PC-3 (cell line): ENCODE measurements around the gene PHC2.

Experiments
- EZH2 ChIP-seq: fragments of 300-600 bp; sonication (generic); IDR thresholded peaks from one replicate; pipeline ENCODE4 v1.6.1; 2017; ENCODE audit warnings: antibody characterized with exemption, mild to moderate bottlenecking, low read length; ENCODE audit not compliant: unreplicated experiment
- TF ChIP-seq, protein P1 (sequence below): fragments of 300-600 bp; sonication (generic); conservative IDR thresholded peaks from 2 replicates; pipeline ENCODE4 v1.5.1; 2017; ENCODE audit warnings: antibody characterized with exemption, low read depth, mild to moderate bottlenecking, low read length

DNA sequence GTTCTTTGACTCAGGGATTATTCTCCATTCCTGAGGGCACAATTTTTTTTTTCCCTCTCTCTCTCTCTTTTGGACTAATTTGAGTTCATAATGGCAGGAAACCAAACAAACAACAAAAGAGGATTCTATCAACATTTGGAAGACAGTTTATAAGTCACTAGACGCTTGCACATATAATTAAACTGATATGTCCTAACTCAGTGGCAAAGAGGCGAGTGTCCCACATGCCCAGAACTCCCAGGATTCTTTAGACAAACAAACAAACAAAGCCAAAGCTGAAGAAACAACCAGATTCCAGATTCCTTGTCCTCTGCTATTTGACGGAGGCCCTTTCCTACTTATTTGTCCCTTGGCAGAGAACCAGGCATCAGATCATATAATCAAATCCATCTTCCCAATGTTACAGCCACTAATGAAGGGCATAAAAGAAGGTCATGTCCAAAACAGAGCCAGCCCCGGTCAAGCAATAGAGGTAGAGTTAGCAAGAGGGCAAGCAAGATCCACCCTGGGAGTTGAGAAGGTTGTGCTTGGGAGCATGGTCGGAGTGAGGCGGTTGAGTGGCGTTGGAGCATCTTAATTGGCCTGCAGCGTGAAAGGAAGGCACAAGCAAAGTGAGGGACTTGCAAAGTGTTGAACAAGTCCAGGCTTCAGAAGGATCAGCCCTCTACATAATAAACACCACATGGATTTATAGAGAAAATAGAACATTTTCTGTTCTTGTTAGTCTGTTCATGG, 144.3 kb downstream of the PHC2 start:
- TF ChIP-seq, protein P1, sequence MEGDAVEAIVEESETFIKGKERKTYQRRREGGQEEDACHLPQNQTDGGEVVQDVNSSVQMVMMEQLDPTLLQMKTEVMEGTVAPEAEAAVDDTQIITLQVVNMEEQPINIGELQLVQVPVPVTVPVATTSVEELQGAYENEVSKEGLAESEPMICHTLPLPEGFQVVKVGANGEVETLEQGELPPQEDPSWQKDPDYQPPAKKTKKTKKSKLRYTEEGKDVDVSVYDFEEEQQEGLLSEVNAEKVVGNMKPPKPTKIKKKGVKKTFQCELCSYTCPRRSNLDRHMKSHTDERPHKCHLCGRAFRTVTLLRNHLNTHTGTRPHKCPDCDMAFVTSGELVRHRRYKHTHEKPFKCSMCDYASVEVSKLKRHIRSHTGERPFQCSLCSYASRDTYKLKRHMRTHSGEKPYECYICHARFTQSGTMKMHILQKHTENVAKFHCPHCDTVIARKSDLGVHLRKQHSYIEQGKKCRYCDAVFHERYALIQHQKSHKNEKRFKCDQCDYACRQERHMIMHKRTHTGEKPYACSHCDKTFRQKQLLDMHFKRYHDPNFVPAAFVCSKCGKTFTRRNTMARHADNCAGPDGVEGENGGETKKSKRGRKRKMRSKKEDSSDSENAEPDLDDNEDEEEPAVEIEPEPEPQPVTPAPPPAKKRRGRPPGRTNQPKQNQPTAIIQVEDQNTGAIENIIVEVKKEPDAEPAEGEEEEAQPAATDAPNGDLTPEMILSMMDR, result no peak
- TF ChIP-seq EZH2, result no peak
